ENCODE data around the gene MAPKBP1. TPM values are rescaled to one million over a fixed set of nuclear protein-coding genes. Genes with fewer than 3 reads are reported as not detected.

Gene MAPKBP1
- total and polyA plus RNA-seq, 9 of the 15 experiments (the other 6 are each of a cell fraction or from before 2014, with no cell fraction given): 0.15 to 9.5 (median 4.5) TPM

- TF ChIP-seq AFF4 (CRISPR knock-in tag; IDR thresholded peaks at IDR 0.05): no peak
- TF ChIP-seq ZNF57 (CRISPR knock-in tag; IDR thresholded peaks at IDR 0.05): no peak
- no peak for TF ChIP-seq USF2 (CRISPR knock-in tag; IDR thresholded peaks at IDR 0.05)
- no peak for TF ChIP-seq GATAD2B (IDR thresholded peaks at IDR 0.05; ENCODE audit: borderline replicate concordance)
- no peak for TF ChIP-seq ZNF124 (CRISPR knock-in tag; IDR thresholded peaks at IDR 0.05)
- no peak for TF ChIP-seq BCLAF1 (IDR thresholded peaks at IDR 0.05; ENCODE audit: borderline replicate concordance in 1 of 2, control insufficient read depth in 1 of 2, low read depth in 2 of 2, low read length in 1 of 2)
- TF ChIP-seq HOMEZ (CRISPR knock-in tag; IDR thresholded peaks at IDR 0.05): no peak
Measured at GRCh38 chr15:41814534-41814933, 40.2 kb downstream of the MAPKBP1 start (continued).

All from K562 (cell line).